ENCODE results near the gene SDR9C7.

DNA sequence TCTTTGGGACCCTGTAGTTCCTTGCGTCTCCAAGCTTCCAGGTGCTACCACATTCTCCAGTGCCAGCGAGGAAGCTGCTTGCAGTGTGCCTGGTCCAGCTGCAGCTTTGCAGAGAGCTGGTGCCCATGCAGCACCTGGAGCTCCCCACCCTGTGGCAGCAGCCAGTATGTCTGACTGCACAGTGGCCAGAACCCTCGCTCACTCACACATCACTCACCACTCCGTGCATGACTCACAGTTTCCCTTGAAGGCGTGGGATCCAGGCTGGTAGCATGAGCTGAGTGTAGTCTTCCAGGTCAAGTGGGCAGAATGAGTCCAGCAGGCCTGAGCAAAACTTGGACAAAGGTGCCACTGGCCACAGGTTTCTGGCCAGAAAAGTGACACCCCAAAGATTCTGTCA lies 33.6 kb downstream of the SDR9C7 start:
- no peak for TF ChIP-seq CTCF (IDR thresholded peaks at IDR 0.05)
- TF ChIP-seq POLR2AphosphoS5 (IDR thresholded peaks at IDR 0.05): no peak
- no peak for TF ChIP-seq EP300 (IDR thresholded peaks at IDR 0.05)
